Osteocyte (in vitro differentiated cells): Measurements from ENCODE around the gene TOR1AIP2. TPM values are rescaled to one million over a fixed set of nuclear protein-coding genes. Genes with fewer than 3 reads are reported as not detected.

Source experiments
- DNase-seq: peaks from one replicate; pipeline ENCODE4 v3.0.0; 2021; ENCODE audit warnings: mixed read lengths; ENCODE audit not compliant: unreplicated experiment; ENCODE audit errors: extremely low spot score
- H3K27ac Mint-ChIP-seq: one replicate; pipeline ENCODE4 v1.8.0; 2021; ENCODE audit warnings: mild to moderate bottlenecking, mixed read lengths; ENCODE audit not compliant: unreplicated experiment
- H3K27me3 Mint-ChIP-seq: one replicate; pipeline ENCODE4 v1.8.0; 2021; ENCODE audit warnings: mixed read lengths; ENCODE audit not compliant: unreplicated experiment
- H3K36me3 Mint-ChIP-seq: one replicate; pipeline ENCODE4 v1.8.0; 2021; ENCODE audit warnings: mixed read lengths; ENCODE audit not compliant: unreplicated experiment
- H3K4me1 Mint-ChIP-seq: one replicate; pipeline ENCODE4 v1.8.0; 2021; ENCODE audit warnings: mixed read lengths; ENCODE audit not compliant: unreplicated experiment
- H3K4me3 Mint-ChIP-seq: one replicate; pipeline ENCODE4 v1.8.0; 2021; ENCODE audit warnings: mild to moderate bottlenecking, moderate library complexity, mixed read lengths; ENCODE audit not compliant: unreplicated experiment
- H3K9me3 Mint-ChIP-seq: one replicate; pipeline ENCODE4 v1.8.0; 2021; ENCODE audit warnings: mixed read lengths; ENCODE audit not compliant: unreplicated experiment
- total RNA-seq: library from RNA; stranded (reverse); gene quantifications from 2 replicates; pipeline ENCODE4 v1.2.1, GENCODE V29; 2021
- TF ChIP-seq, protein P1 (sequence below): fragments of 200-600 bp; sonication (generic); IDR thresholded peaks from 2 replicates; pipeline ENCODE4 v1.5.0; 2021; ENCODE audit warnings: antibody characterized with exemption, mild to moderate bottlenecking, moderate library complexity

Gene TOR1AIP2
- total RNA-seq, 1 donor from 2014 or later = 85.5 TPM

DNA sequence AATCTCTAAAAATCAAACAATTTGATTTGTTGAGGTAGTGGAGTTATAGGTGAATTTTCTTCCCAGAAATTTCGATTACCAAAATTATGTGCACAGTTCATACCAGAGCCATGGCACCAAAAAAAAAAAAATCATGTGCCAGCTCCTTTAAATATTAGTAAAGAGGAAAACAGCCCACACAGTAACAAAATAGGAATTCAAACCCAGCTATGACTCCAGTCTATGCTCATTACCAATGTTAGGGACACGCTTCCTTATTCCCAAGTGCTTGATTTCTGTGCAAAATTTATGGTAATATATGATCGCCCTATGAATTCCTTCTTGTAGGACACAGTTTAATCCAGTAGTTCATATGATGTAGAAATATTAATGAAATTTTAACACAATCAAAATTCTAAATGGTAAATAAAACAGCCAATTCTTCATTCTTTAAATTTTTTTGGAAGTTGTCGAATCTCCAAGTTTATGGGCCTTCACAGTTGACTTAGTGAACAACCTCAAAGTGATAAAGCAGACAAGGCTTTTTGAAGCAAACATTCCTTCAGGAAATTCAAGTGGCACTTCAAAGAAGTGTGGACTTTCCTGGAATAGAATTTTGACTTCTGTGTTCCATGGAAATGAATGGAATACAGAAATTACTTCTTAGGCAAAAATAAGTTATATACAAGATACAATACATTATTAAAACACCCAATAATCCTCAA, 1.9 kb downstream of the TOR1AIP2 start:
- Mint-ChIP-seq H3K27me3 (no peaks in the 10 kb centered on the region), H3K9me3 (no peaks in the 10 kb centered on the region), H3K27ac (no peak overlapping the region), H3K36me3 (peaks cover 18% of the 10 kb centered on the region), H3K4me1 (peaks cover 51% of the 10 kb centered on the region), H3K4me3 (peak overlapping the region; percentile 91)
- TF ChIP-seq, protein P1, sequence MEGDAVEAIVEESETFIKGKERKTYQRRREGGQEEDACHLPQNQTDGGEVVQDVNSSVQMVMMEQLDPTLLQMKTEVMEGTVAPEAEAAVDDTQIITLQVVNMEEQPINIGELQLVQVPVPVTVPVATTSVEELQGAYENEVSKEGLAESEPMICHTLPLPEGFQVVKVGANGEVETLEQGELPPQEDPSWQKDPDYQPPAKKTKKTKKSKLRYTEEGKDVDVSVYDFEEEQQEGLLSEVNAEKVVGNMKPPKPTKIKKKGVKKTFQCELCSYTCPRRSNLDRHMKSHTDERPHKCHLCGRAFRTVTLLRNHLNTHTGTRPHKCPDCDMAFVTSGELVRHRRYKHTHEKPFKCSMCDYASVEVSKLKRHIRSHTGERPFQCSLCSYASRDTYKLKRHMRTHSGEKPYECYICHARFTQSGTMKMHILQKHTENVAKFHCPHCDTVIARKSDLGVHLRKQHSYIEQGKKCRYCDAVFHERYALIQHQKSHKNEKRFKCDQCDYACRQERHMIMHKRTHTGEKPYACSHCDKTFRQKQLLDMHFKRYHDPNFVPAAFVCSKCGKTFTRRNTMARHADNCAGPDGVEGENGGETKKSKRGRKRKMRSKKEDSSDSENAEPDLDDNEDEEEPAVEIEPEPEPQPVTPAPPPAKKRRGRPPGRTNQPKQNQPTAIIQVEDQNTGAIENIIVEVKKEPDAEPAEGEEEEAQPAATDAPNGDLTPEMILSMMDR = no peak
- no peak for DNase-seq

DNA sequence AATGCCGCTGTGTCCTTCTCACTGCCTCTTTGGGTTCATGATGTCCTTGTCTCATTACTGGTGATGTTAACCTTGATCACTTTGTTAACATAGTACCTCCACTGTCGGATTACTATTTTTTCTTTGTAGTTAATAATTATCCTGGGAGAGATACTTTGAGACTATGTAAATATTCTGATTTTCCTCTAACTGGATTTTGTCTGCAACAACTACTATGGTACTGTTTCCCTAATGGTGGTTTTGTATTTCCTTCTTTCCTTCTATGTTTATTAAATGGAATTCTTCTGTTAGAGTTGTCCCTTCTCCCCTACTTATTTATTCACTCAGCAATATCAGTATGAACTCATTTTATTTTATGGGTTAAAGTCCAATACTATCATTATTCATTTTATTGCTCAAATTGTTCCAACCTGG, 4.2 kb downstream of the TOR1AIP2 start:
- Mint-ChIP-seq H3K27ac (no peak overlapping the region), H3K4me1 (peaks cover 46% of the 10 kb centered on the region), H3K9me3 (no peaks in the 10 kb centered on the region), H3K36me3 (peaks cover 23% of the 10 kb centered on the region), H3K4me3 (no peak overlapping the region), H3K27me3 (no peaks in the 10 kb centered on the region)
- no peak for DNase-seq
- TF ChIP-seq, protein P1 = no peak

DNA sequence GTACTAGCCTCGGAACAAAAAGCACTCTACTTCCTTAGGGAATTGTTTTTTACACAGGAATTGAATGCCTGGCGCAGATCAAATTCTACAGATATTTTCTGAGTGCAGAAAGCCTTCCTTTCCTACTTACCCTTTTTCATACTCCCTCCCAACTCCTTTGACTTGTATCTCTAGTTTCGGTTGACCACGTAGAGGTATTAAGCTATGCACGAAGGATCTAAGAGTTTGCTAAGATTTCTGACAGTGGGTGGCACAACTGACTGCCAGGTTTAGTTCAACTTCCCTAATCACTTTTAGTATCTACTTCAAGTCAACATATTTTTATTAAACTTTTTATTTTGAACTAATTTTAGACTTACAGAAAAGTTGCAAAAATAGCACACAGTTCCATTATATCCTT, 5.0 kb downstream of the TOR1AIP2 start:
- H3K27me3 Mint-ChIP-seq = no peaks in the 10 kb centered on the region
- H3K27ac Mint-ChIP-seq = no peak overlapping the region
- no peaks in the 10 kb centered on the region for H3K9me3 Mint-ChIP-seq
- no peak for DNase-seq
- H3K36me3 Mint-ChIP-seq = peaks cover 30% of the 10 kb centered on the region
- H3K4me1 Mint-ChIP-seq = peaks cover 43% of the 10 kb centered on the region
- no peak overlapping the region for H3K4me3 Mint-ChIP-seq
- TF ChIP-seq, protein P1 = no peak

DNA sequence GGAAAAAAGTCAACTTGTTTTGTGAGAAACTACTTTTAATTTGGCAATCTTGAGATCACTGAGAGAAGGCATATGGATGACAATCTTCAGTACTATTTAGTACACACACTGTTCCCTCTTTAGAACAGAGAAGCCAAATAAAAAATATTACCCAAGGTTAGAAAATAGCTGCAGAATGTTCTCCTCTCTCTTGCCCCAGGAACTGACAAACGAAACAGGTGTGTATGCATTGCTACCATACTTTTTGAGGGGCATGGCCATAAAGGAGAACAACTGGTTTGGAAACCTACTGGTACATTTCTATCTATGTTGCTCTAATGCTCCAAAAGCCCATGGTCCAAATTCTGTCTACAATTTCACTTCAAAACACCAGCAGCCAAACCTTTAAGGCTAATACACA, 5.7 kb downstream of the TOR1AIP2 start:
- H3K36me3 Mint-ChIP-seq = peaks cover 33% of the 10 kb centered on the region
- peaks cover 41% of the 10 kb centered on the region for H3K4me1 Mint-ChIP-seq
- TF ChIP-seq, protein P1 = no peak
- DNase-seq = no peak
- no peak overlapping the region for H3K27ac Mint-ChIP-seq
- H3K4me3 Mint-ChIP-seq = no peak overlapping the region
- no peaks in the 10 kb centered on the region for H3K9me3 Mint-ChIP-seq
- H3K27me3 Mint-ChIP-seq = no peaks in the 10 kb centered on the region

DNA sequence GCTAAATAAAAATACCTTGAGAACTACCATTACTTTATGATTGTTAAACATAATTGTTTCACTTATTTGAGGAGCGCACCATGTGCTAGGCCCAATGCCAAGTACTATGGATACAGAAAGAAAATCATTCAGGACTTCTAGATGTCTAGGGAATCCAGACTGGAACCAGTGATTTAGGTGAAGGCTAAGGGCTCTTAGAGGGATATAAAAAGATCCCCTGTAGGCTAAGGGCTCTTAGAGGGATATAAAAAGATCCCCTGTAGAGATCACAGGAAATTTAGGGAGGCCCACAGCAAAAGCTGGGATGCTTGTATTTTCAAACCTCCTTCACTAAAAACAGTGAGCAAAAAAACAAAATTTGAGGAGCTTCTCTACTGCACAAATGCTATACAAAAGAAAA, 6.7 kb downstream of the TOR1AIP2 start:
- Mint-ChIP-seq H3K36me3 (peaks cover 32% of the 10 kb centered on the region), H3K27ac (no peak overlapping the region), H3K9me3 (no peaks in the 10 kb centered on the region), H3K4me3 (no peak overlapping the region), H3K27me3 (no peaks in the 10 kb centered on the region), H3K4me1 (peaks cover 31% of the 10 kb centered on the region)
- no peak for DNase-seq
- TF ChIP-seq, protein P1 = no peak
